GM12892 (cell line): ENCODE measurements around the gene SUPT5H.
"Not testable (repeated sequence)": the region's sequence is repeated elsewhere in the genome, so short reads cannot be mapped to it uniquely, and the experiment has no call there.

Experiments used
- DNase-seq: peaks from one replicate; pipeline ENCODE4 v3.0.0; 2011; ENCODE audit not compliant: insufficient read length
- FAIRE-seq: peaks from 2 replicates; lab custom pipeline; 2011; peaks lifted over from hg19 to GRCh38; lab: Jason Lieb, UNC
- POLR2A ChIP-seq: IDR thresholded peaks from 2 replicates; pipeline ENCODE4 v1.6.1; 2011; ENCODE audit warnings: low read depth, low read length, control low read depth
- POLR2AphosphoS5 ChIP-seq: IDR thresholded peaks from 2 replicates; pipeline ENCODE4 v1.6.1; 2011; ENCODE audit warnings: low read depth, low read length, control low read depth
- TAF1 ChIP-seq: IDR thresholded peaks from 2 replicates; pipeline ENCODE4 v1.6.1; 2011; ENCODE audit warnings: low read depth, mild to moderate bottlenecking, control low read depth, low read length, borderline replicate concordance

SUPT5H gene

DNA sequence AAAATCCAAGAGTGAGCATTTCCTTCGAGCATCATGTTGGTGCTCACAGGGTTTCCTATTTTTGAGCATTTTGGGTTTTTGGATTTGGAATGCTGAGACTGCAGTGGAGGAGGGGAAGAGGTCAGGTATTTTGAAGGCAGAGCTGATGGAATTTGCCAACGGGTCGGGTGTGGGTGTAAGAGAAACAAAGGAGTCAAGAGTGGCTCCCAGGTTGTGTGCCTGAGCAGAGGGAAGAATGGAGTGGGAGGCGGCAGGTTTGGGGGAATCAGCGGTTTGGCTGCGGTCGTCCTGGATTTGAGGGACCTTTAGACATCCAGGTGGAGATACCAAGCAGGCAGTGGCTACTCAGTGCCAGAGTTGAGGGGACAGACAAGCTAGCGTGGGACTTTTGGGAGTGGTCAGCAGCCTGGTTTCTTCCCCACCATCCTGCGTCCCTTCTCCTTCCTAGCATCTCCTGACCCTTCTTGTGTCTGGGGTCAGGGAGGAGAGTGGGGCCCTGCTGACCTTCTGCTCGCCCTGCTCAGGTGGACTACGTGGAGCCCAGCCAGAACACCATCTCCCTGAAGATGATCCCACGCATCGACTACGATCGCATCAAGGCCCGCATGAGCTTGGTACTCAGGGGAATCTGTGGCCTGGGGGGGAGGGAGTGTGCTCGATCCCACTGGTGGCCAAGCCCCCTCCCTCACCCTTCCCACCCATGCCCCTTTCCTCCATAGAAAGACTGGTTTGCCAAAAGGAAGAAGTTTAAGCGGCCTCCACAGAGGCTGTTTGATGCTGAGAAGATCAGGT, 20.8 kb downstream of the SUPT5H start:
- no peak; the same call in 1 of the 2 replicates for TF ChIP-seq POLR2A
- no peak for TF ChIP-seq TAF1
- TF ChIP-seq POLR2AphosphoS5 = no peak
- DNase-seq (no peak), FAIRE-seq (no peak)

- DNase-seq = no peak
- TF ChIP-seq TAF1 = no peak
- no peak for TF ChIP-seq POLR2A
- TF ChIP-seq POLR2AphosphoS5 = no peak
- no peak for FAIRE-seq
Observed at GRCh38 chr19:39467941-39468340, 22.6 kb downstream of the SUPT5H start.

DNA sequence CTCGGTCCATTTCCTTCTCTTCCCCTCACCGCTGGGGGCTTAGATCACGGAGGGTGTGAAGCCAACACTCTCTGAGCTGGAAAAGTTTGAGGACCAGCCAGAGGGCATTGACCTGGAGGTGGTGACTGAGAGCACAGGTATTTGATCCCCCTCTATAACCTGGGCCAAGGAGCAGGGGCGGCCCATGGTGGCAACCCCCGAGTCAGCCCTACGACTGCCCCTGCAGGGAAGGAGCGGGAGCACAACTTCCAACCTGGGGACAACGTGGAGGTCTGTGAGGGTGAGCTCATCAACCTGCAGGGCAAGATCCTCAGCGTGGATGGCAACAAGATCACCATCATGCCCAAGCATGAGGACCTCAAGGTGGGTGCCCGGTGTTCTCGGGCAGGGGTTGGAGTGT, 23.7 kb downstream of the SUPT5H start:
- DNase-seq (no peak), FAIRE-seq (no peak)
- TF ChIP-seq POLR2A = peak; percentile 42; the same call in 1 of the 2 replicates
- no peak for TF ChIP-seq POLR2AphosphoS5
- no peak for TF ChIP-seq TAF1

- FAIRE-seq (no peak), DNase-seq (no peak)
- TF ChIP-seq TAF1 (no peak), POLR2A (no peak; the same call in 1 of the 2 replicates), POLR2AphosphoS5 (no peak)
Observed at GRCh38 chr19:39469567-39469966, 24.2 kb downstream of the SUPT5H start.

DNA sequence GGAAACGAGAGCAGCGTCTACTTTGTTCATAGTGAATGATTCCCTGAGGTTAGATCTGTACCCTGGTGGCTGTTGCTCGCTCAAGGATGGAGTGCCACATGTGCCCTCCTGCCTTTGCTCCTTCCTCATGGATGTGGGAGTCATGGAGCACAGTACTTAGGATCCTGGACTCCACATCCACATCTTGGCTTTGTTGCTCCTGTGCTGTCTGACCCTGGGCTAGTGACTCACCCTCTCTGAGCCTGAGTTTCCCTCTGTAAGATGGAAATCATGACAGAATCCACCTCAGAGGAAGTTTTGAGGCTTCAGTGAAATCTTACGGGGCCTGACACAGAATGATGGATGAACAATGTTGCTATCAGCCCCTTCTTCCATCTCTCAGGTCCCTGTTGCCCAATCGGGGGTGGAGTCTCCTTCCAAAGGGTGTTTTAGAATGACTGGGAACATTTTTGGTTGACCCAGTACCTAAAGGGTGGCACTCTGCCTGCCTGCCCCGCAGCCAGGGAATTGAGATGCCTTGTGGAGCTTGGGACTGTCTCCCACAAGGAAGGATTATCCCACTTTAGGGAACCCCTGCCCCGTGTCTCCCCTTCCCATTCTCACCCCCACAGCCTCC, 25.4 kb downstream of the SUPT5H start:
- FAIRE-seq (no peak), DNase-seq (no peak)
- TF ChIP-seq POLR2AphosphoS5 (no peak), TAF1 (no peak), POLR2A (no peak)

- DNase-seq = no peak
- TF ChIP-seq POLR2AphosphoS5 = no peak
- no peak for TF ChIP-seq POLR2A
- TF ChIP-seq TAF1 = no peak
Observed at GRCh38 chr19:39471756-39472536, 26.6 kb downstream of the SUPT5H start.

DNA sequence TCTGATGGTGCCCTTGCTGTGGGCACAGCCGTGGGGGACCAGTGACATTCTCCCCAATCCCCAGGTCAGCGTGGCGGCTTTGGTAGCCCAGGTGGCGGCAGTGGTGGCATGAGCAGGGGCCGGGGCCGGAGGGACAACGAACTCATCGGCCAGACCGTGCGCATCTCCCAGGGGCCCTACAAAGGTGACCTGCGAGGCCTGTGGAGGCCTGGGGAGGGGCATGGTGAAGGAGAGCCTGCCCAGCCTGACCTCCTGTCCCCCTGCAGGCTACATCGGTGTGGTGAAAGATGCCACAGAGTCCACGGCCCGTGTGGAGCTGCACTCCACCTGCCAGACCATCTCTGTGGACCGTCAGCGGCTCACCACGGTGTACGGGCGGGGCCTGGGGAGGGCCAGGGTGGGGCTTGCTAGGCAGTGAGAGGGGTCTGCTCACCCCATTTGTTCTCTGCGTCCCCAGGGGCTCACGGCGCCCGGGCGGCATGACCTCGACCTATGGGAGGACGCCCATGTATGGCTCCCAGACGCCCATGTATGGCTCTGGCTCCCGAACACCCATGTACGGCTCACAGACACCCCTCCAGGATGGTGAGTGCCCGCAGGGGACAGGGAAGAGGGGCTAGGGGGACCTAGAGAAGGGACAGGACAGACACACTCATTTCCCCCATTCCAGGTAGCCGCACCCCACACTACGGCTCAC, 27.5 kb downstream of the SUPT5H start:
- DNase-seq (no peak), FAIRE-seq (no peak)
- no peak for TF ChIP-seq TAF1
- TF ChIP-seq POLR2AphosphoS5 = no peak; the same call in 1 of the 2 replicates
- no peak for TF ChIP-seq POLR2A

More at GRCh38 chr19:39471756-39472536, 26.6 kb downstream of the SUPT5H start:
- FAIRE-seq = no peak

DNA sequence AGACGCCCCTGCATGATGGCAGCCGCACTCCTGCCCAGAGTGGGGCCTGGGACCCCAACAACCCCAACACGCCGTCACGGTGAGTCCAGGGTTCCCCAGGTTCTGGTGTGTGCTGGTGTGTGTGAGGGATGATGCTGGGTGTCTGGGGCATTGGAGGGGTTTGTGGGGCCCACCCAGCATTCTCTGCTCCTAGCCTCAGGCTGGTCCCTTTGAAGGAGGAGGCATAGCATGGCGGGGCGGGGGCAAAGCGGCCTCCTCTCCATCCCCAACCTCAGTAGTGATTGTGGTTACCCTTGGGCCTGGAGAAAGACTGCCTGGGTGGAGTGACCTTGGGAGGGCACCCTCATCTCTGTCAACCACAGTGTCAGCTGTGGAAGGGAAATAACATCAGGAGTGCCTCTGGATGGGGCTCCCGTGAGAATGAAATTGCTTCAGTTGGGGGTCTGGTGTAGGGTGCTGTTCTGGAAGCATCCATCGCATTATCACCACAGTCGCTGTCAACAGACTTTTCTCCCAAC, 28.1 kb downstream of the SUPT5H start:
- DNase-seq (no peak), FAIRE-seq (no peak)
- TF ChIP-seq POLR2A = no peak
- TF ChIP-seq POLR2AphosphoS5 = no peak
- TF ChIP-seq TAF1 = no peak

DNA sequence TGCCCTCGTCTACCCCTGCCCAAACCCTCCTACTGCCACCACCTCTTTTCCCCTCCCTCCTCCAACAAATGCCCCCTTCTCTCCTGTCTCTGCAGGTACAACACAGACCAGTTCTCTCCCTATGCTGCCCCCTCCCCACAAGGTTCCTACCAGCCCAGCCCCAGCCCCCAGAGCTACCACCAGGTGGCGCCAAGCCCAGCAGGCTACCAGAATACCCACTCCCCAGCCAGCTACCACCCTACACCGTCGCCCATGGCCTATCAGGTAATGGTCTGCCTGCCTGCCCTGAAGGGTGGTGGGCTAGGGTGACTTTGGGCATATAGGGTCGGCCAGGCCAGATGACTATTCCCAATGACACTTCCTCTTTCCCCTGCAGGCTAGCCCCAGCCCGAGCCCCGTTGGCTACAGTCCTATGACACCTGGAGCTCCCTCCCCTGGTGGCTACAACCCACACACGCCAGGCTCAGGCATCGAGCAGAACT, 28.8 kb downstream of the SUPT5H start:
- TF ChIP-seq TAF1 (no peak), POLR2A (no peak), POLR2AphosphoS5 (no peak)
- FAIRE-seq (peak; percentile 81), DNase-seq (peak; percentile 59)

- FAIRE-seq (no peak), DNase-seq (no peak)
- TF ChIP-seq POLR2A = no peak
- no peak; the same call in 1 of the 2 replicates for TF ChIP-seq POLR2AphosphoS5
- TF ChIP-seq TAF1 = no peak
Observed at GRCh38 chr19:39475748-39476147, 30.4 kb downstream of the SUPT5H start.

DNA sequence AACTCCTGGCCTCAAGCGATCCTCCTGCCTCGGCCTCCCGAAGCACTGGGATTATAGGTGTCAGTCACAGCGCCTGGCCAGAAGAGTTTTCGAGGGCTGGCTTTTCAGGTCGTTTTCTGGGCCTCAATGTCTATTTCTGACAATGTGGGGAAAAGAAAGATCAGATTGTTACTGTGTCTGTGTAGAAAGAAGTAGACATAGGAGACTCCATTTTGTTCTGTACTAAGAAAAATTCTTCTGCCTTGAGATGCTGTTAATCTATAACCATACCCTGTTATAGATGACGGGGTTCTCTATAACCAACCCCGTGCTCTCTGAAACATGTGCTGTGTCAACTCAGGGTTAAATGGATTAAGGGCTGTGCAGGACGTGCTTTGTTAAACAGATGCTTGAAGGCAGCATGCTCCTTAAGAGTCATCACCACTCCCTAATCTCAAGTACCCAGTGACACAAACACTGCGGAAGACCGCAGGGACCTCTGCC, 34.0 kb downstream of the SUPT5H start:
- DNase-seq, FAIRE-seq: not testable (repeated sequence)
